Type B pancreatic cell (in vitro differentiated cells): ENCODE measurements around the gene GAREM1. TPM values are rescaled to one million over a fixed set of nuclear protein-coding genes. Genes with fewer than 3 reads are reported as not detected.
"Not testable (repeated sequence)": the region's sequence is repeated elsewhere in the genome, so short reads cannot be mapped to it uniquely, and the experiment has no call there.

Experiments used
- DNase-seq: peaks from one replicate; pipeline ENCODE4 v3.0.0; 2021; ENCODE audit warnings: mixed read lengths; ENCODE audit not compliant: unreplicated experiment; ENCODE audit errors: extremely low spot score
- H3K27ac Mint-ChIP-seq: 2 replicates; pipeline ENCODE4 v1.8.0; 2021; ENCODE audit warnings: mild to moderate bottlenecking, mixed read lengths
- H3K27me3 Mint-ChIP-seq: 2 replicates; pipeline ENCODE4 v1.8.0; 2021; ENCODE audit warnings: mixed read lengths
- H3K36me3 Mint-ChIP-seq: 2 replicates; pipeline ENCODE4 v1.8.0; 2021; ENCODE audit warnings: mixed read lengths
- H3K4me1 Mint-ChIP-seq: one replicate; pipeline ENCODE4 v1.8.0; 2021; ENCODE audit warnings: mixed read lengths; ENCODE audit not compliant: unreplicated experiment
- H3K4me3 Mint-ChIP-seq: 2 replicates; pipeline ENCODE4 v1.8.0; 2021; ENCODE audit warnings: mild to moderate bottlenecking, mixed read lengths
- H3K9me3 Mint-ChIP-seq: 2 replicates; pipeline ENCODE4 v1.8.0; 2021; ENCODE audit warnings: mixed read lengths
- total RNA-seq: library from RNA; stranded (reverse); gene quantifications from 2 replicates; pipeline ENCODE4 v1.2.1, GENCODE V29; 2021; ENCODE audit warnings: low replicate concordance
- TF ChIP-seq, protein P1 (sequence below): fragments of 200-600 bp; sonication (generic); conservative IDR thresholded peaks from 2 replicates; pipeline ENCODE4 v1.5.0; 2021; ENCODE audit warnings: antibody characterized with exemption, mild to moderate bottlenecking

GAREM1 gene
- total RNA-seq, 1 donor from 2014 or later = 17.8 TPM

DNA sequence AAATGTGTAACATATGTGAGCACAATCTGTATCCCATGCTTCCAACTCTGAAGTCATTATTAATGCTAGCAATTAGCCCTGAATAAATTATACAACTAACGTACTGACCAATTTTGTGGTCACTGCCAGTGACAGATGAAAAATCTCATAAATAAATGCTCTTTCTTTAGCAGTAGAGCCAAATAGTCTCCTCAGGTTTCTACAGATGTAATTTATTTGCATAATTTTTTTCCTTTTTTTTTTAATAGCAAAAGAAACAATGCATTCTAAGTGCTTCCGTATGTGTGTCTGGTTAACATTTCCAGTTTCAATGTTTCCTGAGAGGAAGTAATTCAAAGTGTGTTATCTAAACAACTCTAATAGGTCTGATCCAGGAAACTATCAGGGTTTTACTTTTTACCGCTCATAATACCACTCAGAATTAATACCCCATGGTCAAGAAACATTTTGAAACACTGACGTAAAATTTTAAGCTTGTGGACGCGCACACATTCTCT, 172.5 kb downstream of the GAREM1 start:
- Mint-ChIP-seq H3K4me3 (no peak overlapping the region), H3K9me3 (no peaks in the 10 kb centered on the region), H3K4me1 (peaks cover 17% of the 10 kb centered on the region), H3K36me3 (no peaks in the 10 kb centered on the region), H3K27me3 (no peaks in the 10 kb centered on the region), H3K27ac (no peak overlapping the region)
- TF ChIP-seq, protein P1, sequence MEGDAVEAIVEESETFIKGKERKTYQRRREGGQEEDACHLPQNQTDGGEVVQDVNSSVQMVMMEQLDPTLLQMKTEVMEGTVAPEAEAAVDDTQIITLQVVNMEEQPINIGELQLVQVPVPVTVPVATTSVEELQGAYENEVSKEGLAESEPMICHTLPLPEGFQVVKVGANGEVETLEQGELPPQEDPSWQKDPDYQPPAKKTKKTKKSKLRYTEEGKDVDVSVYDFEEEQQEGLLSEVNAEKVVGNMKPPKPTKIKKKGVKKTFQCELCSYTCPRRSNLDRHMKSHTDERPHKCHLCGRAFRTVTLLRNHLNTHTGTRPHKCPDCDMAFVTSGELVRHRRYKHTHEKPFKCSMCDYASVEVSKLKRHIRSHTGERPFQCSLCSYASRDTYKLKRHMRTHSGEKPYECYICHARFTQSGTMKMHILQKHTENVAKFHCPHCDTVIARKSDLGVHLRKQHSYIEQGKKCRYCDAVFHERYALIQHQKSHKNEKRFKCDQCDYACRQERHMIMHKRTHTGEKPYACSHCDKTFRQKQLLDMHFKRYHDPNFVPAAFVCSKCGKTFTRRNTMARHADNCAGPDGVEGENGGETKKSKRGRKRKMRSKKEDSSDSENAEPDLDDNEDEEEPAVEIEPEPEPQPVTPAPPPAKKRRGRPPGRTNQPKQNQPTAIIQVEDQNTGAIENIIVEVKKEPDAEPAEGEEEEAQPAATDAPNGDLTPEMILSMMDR = no peak
- no peak for DNase-seq

DNA sequence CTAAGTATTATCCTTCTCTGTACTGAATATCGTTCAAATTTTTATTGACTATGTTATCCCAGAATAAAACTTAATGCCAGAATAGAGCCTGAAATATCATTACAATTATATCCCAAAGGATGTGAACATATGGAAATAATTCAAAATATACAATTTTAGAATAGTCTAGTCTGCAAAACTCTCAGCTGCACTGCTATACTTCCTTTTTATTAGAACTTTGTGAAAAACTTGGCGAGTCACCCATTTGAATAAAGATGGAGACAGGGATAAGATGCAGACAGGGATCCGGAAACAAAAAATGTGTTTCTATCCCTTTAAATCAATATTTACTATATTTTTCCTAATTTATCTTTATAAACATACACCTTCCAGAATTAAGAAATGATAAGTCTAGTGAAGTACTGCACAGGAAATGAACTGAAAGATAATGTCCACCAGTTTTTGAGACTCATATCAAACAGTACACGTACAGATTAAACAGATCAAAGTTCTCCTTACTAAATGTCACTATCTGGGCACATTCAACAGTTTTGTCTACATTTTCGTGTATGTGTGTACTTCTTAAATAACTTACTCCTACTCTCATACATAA, 173.0 kb downstream of the GAREM1 start:
- Mint-ChIP-seq H3K9me3 (no peaks in the 10 kb centered on the region), H3K27ac (no peak overlapping the region), H3K4me3 (no peak overlapping the region), H3K27me3 (no peaks in the 10 kb centered on the region), H3K36me3 (no peaks in the 10 kb centered on the region), H3K4me1 (peaks cover 17% of the 10 kb centered on the region)
- no peak for DNase-seq
- TF ChIP-seq, protein P1 = no peak

DNA sequence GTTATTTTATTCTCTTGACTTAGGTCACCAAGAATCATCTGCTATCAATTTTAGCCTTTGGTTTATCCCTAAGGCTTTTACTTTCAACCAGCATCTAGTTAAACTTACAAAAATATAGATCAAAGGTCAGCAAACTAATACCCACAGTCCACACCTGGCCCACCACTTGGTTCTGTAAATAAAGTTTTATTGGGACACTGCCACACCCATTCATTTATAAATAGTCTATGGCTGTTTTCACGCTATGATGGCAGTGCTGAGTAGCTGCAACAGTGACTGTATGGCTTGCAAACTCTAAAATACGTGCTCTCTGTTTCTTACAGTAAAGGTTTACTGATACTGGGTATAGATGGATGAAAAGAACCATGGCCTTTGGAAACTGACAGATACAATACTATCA, 173.8 kb downstream of the GAREM1 start:
- Mint-ChIP-seq H3K4me1 (peaks cover 17% of the 10 kb centered on the region), H3K4me3 (no peak overlapping the region), H3K27me3 (no peaks in the 10 kb centered on the region), H3K36me3 (no peaks in the 10 kb centered on the region), H3K9me3 (no peaks in the 10 kb centered on the region), H3K27ac (no peak overlapping the region)
- no peak for DNase-seq
- TF ChIP-seq, protein P1 = no peak

- H3K27ac Mint-ChIP-seq = no peak overlapping the region
- H3K27me3 Mint-ChIP-seq = no peaks in the 10 kb centered on the region
- no peak for DNase-seq
- H3K36me3 Mint-ChIP-seq = no peaks in the 10 kb centered on the region
- TF ChIP-seq, protein P1 = no peak
- no peak overlapping the region for H3K4me3 Mint-ChIP-seq
- H3K4me1 Mint-ChIP-seq = peaks cover 17% of the 10 kb centered on the region
- no peaks in the 10 kb centered on the region for H3K9me3 Mint-ChIP-seq
Observed at GRCh38 chr18:32295604-32296003, 175.1 kb downstream of the GAREM1 start.

- Mint-ChIP-seq H3K4me1 (peaks cover 8% of the 10 kb centered on the region), H3K36me3 (peaks cover under 1% of the 10 kb centered on the region), H3K4me3 (no peak overlapping the region), H3K27ac (no peak overlapping the region), H3K9me3 (no peaks in the 10 kb centered on the region), H3K27me3 (no peaks in the 10 kb centered on the region)
- no peak for DNase-seq
- TF ChIP-seq, protein P1 = no peak
Observed at GRCh38 chr18:32293107-32293506, 177.6 kb downstream of the GAREM1 start.

- not testable (repeated sequence) for H3K27me3 Mint-ChIP-seq, H3K4me1 Mint-ChIP-seq, DNase-seq, H3K36me3 Mint-ChIP-seq, H3K9me3 Mint-ChIP-seq, H3K27ac Mint-ChIP-seq, H3K4me3 Mint-ChIP-seq
Observed at GRCh38 chr18:32291623-32292022, 179.1 kb downstream of the GAREM1 start.
